Kidney (tissue), 14 donors: Measurements from ENCODE around the gene FAIM. TPM values are rescaled to one million over a fixed set of nuclear protein-coding genes. Genes with fewer than 3 reads are reported as not detected.
"Not testable (repeated sequence)": the region's sequence is repeated elsewhere in the genome, so short reads cannot be mapped to it uniquely, and the experiment has no call there.

Experiments used
- DNase-seq, 5 donors: peaks; one replicate each; pipeline ENCODE4 v3.0.0-alpha.2; 2013 to 2020
- FAIRE-seq: peaks from 2 replicates; lab custom pipeline; 2012; peaks lifted over from hg19 to GRCh38; lab: Jason Lieb, UNC
- H3K27ac ChIP-seq, 2 donors: one replicate each; pipeline ENCODE4 v1.7.0; 2013; ENCODE audit warnings: low read depth in 2 of 2, low read length in 2 of 2, inconsistent platforms in 1 of 2
- H3K27me3 ChIP-seq: one replicate; pipeline ENCODE4 v1.7.1; 2013; ENCODE audit warnings: low read length, inconsistent platforms; ENCODE audit not compliant: control insufficient read depth, insufficient read depth
- H3K36me3 ChIP-seq, 3 donors: one replicate each; pipeline versions ENCODE4 v1.7.0 to v1.7.1; 2013; ENCODE audit warnings: low read length in 3 of 3, control low read depth in 1 of 3, inconsistent platforms in 1 of 3; ENCODE audit not compliant: insufficient read depth in 3 of 3, control insufficient read depth in 2 of 3
- H3K4me1 ChIP-seq, 3 donors: one replicate each; pipeline versions ENCODE4 v1.7.0 to v1.7.1; 2013; ENCODE audit warnings: low read length in 3 of 3, inconsistent platforms in 1 of 3, low read depth in 1 of 3; ENCODE audit not compliant: control insufficient read depth in 2 of 3, insufficient read depth in 2 of 3
- H3K4me3 ChIP-seq, 3 donors: one replicate each; pipeline versions ENCODE4 v1.7.0 to v1.8.1; 2013; ENCODE audit warnings: low read length in 3 of 3, control low read depth in 1 of 3, inconsistent platforms in 1 of 3
- H3K9ac ChIP-seq, 3 donors: one replicate each; pipeline versions ENCODE4 v1.7.0 to v1.7.1; 2013; ENCODE audit warnings: low read length in 3 of 3, control low read depth in 1 of 3, inconsistent platforms in 1 of 3
- H3K9me3 ChIP-seq, 3 donors: one replicate each; pipeline versions ENCODE4 v1.7.0 to v1.7.1; 2013; ENCODE audit warnings: low read length in 3 of 3, control low read depth in 1 of 3, inconsistent platforms in 1 of 3; ENCODE audit not compliant: control insufficient read depth in 2 of 3, insufficient read depth in 1 of 3
- intact Hi-C: fragments of 100-400 bp; cut with DNase I; formaldehyde crosslinking; loops from one replicate; pipeline ENCODE4 v1.11.1; 2022
- polyA plus RNA-seq: library from polyadenylated mRNA; stranded (reverse); fragments of 350-450 nt; fragmentation: Illumina TruSeq; extraction: RNeasy Lipid Tissue Mini Kit (QIAGEN cat#74804); gene quantifications from one replicate; pipeline ENCODE4 v1.2.3, GENCODE V29; 2014; ENCODE audit warnings: low read depth, low replicate concordance; ENCODE audit not compliant: insufficient read depth
- total RNA-seq: library from RNA; stranded (reverse); fragmentation: NEBNext Ultra II Directional; extraction: Animal tissue kit (Norgen Biotek cat#: 25700); gene quantifications from one replicate; pipeline ENCODE4 v1.2.1, GENCODE V29; 2021
- TF ChIP-seq, protein P1 (sequence below): IDR thresholded peaks from 3 replicates; pipeline ENCODE4 v1.5.1; 2012; ENCODE audit warnings: mild to moderate bottlenecking, moderate library complexity, borderline replicate concordance; ENCODE audit not compliant: insufficient read depth; ENCODE audit errors: extremely low read depth
- donor health status: control.
- donor health status: control.
- donor health status: control.
- donor health status: control.
- donor health status: control.
- donor health status: DM: yes; HTN: yes; CAD: no.
- donor health status: Normal renal cell carcinoma (clear cell type).

FAIM gene
- total and polyA plus RNA-seq, 2 donors from 2014 or later = 18.3 to 23.0 TPM

- Histone ChIP-seq H3K27me3 (no peaks in the 10 kb centered on the region), H3K9ac (no peak overlapping the region), H3K9me3 (peaks cover 0 to 1% (median 0%) of the 10 kb centered on the region in 3 donors), H3K4me1 (no peaks in the 10 kb centered on the region), H3K27ac (no peak overlapping the region), H3K36me3 (peaks cover 0 to 4% (median 0%) of the 10 kb centered on the region in 3 donors), H3K4me3 (no peak overlapping the region)
- FAIRE-seq (no peak), DNase-seq (no peak)
- TF ChIP-seq, protein P1, sequence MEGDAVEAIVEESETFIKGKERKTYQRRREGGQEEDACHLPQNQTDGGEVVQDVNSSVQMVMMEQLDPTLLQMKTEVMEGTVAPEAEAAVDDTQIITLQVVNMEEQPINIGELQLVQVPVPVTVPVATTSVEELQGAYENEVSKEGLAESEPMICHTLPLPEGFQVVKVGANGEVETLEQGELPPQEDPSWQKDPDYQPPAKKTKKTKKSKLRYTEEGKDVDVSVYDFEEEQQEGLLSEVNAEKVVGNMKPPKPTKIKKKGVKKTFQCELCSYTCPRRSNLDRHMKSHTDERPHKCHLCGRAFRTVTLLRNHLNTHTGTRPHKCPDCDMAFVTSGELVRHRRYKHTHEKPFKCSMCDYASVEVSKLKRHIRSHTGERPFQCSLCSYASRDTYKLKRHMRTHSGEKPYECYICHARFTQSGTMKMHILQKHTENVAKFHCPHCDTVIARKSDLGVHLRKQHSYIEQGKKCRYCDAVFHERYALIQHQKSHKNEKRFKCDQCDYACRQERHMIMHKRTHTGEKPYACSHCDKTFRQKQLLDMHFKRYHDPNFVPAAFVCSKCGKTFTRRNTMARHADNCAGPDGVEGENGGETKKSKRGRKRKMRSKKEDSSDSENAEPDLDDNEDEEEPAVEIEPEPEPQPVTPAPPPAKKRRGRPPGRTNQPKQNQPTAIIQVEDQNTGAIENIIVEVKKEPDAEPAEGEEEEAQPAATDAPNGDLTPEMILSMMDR = no peak
- intact Hi-C loops = no loop called here
These were observed 39.5 kb upstream of the FAIM start for GRCh38 chr3:138569090-138569489.

DNA sequence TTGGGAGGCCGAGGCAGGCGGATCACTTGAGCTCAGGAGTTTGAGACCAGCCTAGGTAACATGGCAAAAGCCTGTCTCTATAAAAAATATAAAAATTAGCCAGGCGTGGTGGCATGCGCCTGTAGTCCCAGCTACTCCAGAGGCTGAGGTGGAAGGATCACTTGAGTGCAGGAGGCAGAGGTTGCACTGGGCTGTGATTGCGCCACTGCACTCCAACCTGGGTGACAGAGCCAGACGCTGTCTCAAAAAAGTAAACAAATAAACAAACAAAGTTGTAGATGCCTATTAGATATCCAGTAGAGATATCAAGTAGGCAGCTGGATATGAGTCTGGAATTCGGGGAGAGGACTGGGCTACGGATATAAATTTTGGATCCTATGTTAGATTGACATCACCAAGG is 38.9 kb upstream of the FAIM start:
- FAIRE-seq, intact Hi-C loops, DNase-seq, H3K27me3 ChIP-seq, H3K36me3 ChIP-seq, H3K9ac ChIP-seq, H3K27ac ChIP-seq, H3K4me1 ChIP-seq, H3K4me3 ChIP-seq, H3K9me3 ChIP-seq: not testable (repeated sequence)

DNA sequence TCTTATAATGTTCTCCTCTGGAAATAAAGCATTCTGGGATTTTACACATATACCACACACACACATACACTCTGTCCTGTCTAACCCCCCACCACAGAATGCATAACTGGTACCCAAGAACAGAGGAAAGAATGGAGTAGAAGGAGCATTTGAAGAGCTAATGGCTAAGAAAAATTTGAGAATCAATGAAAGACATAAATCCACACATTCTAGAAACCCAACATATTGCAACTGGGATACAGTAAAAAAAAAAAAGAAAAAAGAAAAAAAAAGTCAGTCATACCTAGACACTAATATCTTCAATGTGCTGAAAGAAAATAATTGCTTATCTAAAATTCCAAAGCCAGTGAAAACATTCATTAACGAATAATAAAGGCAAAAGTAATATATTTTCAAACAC is 35.4 kb upstream of the FAIM start:
- no peaks in the 10 kb centered on the region for H3K4me1 ChIP-seq
- intact Hi-C loops = no loop called here
- no peak overlapping the region for H3K9ac ChIP-seq
- TF ChIP-seq, protein P1 = no peak
- no peaks in the 10 kb centered on the region for H3K27me3 ChIP-seq
- no peak for DNase-seq
- no peak for FAIRE-seq
- peaks cover 0 to 4% (median 0%) of the 10 kb centered on the region in 3 donors for H3K36me3 ChIP-seq
- no peak overlapping the region for H3K27ac ChIP-seq
- H3K9me3 ChIP-seq = no peaks in the 10 kb centered on the region
- H3K4me3 ChIP-seq = no peak overlapping the region

- DNase-seq (no peak), FAIRE-seq (no peak)
- Histone ChIP-seq H3K9me3 (no peaks in the 10 kb centered on the region), H3K4me1 (peaks cover 0 to 2% (median 0%) of the 10 kb centered on the region in 3 donors), H3K36me3 (peaks cover 0 to 4% (median 0%) of the 10 kb centered on the region in 3 donors), H3K27me3 (no peaks in the 10 kb centered on the region), H3K4me3 (no peak overlapping the region), H3K9ac (no peak overlapping the region), H3K27ac (no peak overlapping the region)
- intact Hi-C loops = no loop called here
- TF ChIP-seq, protein P1 = no peak
These were observed 30.4 kb upstream of the FAIM start for GRCh38 chr3:138578141-138578540.
